A172 (cell line): ENCODE results near the gene PLCL2. TPM values are rescaled to one million over a fixed set of nuclear protein-coding genes. Genes with fewer than 3 reads are reported as not detected.
"Not testable (repeated sequence)": the region's sequence is repeated elsewhere in the genome, so short reads cannot be mapped to it uniquely, and the experiment has no call there.

Experiments
- DNase-seq: peaks from one replicate; pipeline ENCODE4 v3.0.0-alpha.2; 2015; ENCODE audit warnings: low spot score
- total RNA-seq: library from RNA; depleted of rRNA; stranded (reverse); fragments of >200 nt; shearing (Covaris generic); gene quantifications from 2 replicates; pipeline ENCODE4 v1.2.3, GENCODE V29; 2014

PLCL2 gene
- total RNA-seq, 1 experiment from 2014 or later: 4.0 TPM

GRCh38 chr3:16916840-16917239 lies 32.1 kb downstream of the PLCL2 start:
- no peak for DNase-seq

- peak; percentile 34 for DNase-seq
Measured at GRCh38 chr3:16917256-16917935, 32.6 kb downstream of the PLCL2 start.

GRCh38 chr3:16917980-16918682 lies 33.4 kb downstream of the PLCL2 start:
- DNase-seq: no peak

- DNase-seq: no peak
Measured at GRCh38 chr3:16918683-16919025, 33.9 kb downstream of the PLCL2 start.

- no peak for DNase-seq
Measured at GRCh38 chr3:16923112-16923511, 38.4 kb downstream of the PLCL2 start.

GRCh38 chr3:16927485-16927884 lies 42.7 kb downstream of the PLCL2 start:
- DNase-seq: no peak

GRCh38 chr3:16928386-16929132 lies 43.8 kb downstream of the PLCL2 start:
- no peak for DNase-seq

GRCh38 chr3:16929311-16929710 lies 44.6 kb downstream of the PLCL2 start:
- no peak for DNase-seq

- no peak for DNase-seq
Measured at GRCh38 chr3:16932877-16933276, 48.1 kb downstream of the PLCL2 start.

GRCh38 chr3:16935781-16936180 lies 51.0 kb downstream of the PLCL2 start:
- no peak for DNase-seq

GRCh38 chr3:16936233-16936632 lies 51.5 kb downstream of the PLCL2 start:
- DNase-seq: no peak

- no peak for DNase-seq
Measured at GRCh38 chr3:16936676-16937230, 52.0 kb downstream of the PLCL2 start.

GRCh38 chr3:16937326-16937845 lies 52.6 kb downstream of the PLCL2 start:
- no peak for DNase-seq

GRCh38 chr3:16940769-16941700 lies 56.3 kb downstream of the PLCL2 start:
- no peak for DNase-seq

- DNase-seq: no peak
Measured at GRCh38 chr3:16942955-16943354, 58.2 kb downstream of the PLCL2 start.

- no peak for DNase-seq
Measured at GRCh38 chr3:16943857-16944256, 59.1 kb downstream of the PLCL2 start.

- DNase-seq: no peak
Measured at GRCh38 chr3:16944356-16944755, 59.6 kb downstream of the PLCL2 start.

GRCh38 chr3:16945330-16945729 lies 60.6 kb downstream of the PLCL2 start:
- DNase-seq: peak; percentile 8

- DNase-seq: no peak
Measured at GRCh38 chr3:16950282-16950681, 65.5 kb downstream of the PLCL2 start.

GRCh38 chr3:16950845-16951244 lies 66.1 kb downstream of the PLCL2 start:
- DNase-seq: no peak

GRCh38 chr3:16957852-16958251 lies 73.1 kb downstream of the PLCL2 start:
- not testable (repeated sequence) for DNase-seq
